GM21737 (cell line): Measurements from ENCODE around the gene ARHGAP26.

Experiments
- ATAC-seq: cut with Tn5 transposase; IDR thresholded peaks from one replicate; pipeline ENCODE4 v1.9.1; 2021; ENCODE audit warnings: mild to moderate bottlenecking, moderate library complexity; ENCODE audit not compliant: unreplicated experiment

ARHGAP26 gene

GRCh38 chr5:143173139-143173889, 403.1 kb downstream of the ARHGAP26 start:
- no peak for ATAC-seq

GRCh38 chr5:143174714-143175398, 404.7 kb downstream of the ARHGAP26 start:
- peak; percentile 92 for ATAC-seq

- ATAC-seq: no peak
Measured at GRCh38 chr5:143176048-143176447, 405.9 kb downstream of the ARHGAP26 start.

- no peak for ATAC-seq
Measured at GRCh38 chr5:143177263-143177983, 407.2 kb downstream of the ARHGAP26 start.

DNA sequence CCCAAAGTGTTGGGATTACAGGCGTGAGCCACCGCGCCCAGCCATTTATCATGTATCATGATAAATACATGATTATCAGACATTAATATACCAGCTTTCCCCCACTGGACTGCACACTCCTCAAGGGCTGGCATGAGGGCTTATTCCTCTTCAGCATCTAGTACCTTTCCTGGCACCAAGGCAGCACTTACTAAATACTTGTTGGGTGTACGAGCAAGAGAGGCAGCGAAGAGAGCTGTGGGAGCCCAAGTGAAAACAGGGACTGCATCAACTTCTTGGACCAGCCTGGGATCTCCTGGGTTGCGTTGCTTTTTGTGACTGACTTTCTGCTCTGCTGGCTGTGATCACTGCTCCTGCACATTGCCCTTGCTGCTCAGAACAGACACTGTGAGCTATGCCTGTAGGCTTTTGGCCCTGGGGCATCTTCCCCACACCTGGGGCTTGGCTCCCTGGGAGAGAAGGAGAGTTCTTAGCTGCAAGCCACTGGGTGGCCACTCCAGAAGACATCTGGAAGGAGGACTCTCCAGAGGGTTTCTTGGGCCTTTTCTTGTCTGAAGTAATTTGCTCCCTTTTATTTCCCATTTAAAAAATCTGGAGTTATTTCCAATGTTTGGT, 409.1 kb downstream of the ARHGAP26 start:
- no peak for ATAC-seq

DNA sequence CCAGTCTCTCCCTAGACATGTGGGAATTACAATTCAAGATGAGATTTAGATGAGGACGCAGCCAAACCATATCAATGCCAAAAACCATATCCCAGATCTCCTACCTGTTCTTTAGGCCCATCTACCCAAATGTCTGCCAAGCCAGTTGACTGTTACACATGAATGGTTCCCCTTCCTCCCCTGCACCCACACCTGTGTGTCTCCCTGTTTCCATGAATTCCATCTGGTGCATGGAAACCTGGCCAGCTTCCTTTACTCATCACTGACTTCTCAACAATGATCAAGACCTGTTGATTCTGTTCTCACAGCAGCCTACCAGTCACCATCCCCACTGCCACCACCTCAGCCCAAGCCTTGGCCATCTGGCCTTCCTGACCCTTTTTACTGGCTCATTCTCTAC, 410.6 kb downstream of the ARHGAP26 start:
- no peak for ATAC-seq

GRCh38 chr5:143181173-143181572, 411.0 kb downstream of the ARHGAP26 start:
- ATAC-seq: no peak

DNA sequence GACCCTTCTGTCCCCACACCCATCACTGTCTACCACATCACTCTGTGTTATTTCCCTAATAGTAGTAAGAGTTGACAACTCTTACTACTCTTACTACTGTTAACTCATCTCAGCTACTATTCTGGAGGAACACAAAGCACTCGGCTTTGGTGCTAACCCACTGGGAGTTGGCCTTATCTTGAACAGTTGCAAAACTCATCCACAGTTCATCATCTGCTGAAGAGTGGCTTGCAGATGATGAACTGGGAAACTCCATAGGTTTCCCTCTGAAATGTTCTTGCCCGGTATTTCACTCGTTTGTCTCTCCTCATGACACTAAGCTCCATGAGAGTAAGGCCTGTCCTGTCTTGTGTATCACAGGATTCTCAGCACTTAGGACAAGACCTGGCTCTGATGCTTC, 411.9 kb downstream of the ARHGAP26 start:
- ATAC-seq: no peak

GRCh38 chr5:143182901-143183820, 413.0 kb downstream of the ARHGAP26 start:
- peak; percentile 64 for ATAC-seq

GRCh38 chr5:143183989-143184388, 413.8 kb downstream of the ARHGAP26 start:
- no peak for ATAC-seq

GRCh38 chr5:143186623-143187022, 416.4 kb downstream of the ARHGAP26 start:
- no peak for ATAC-seq

GRCh38 chr5:143187495-143187894, 417.3 kb downstream of the ARHGAP26 start:
- ATAC-seq: no peak

GRCh38 chr5:143188083-143188482, 417.9 kb downstream of the ARHGAP26 start:
- ATAC-seq: no peak

- no peak for ATAC-seq
Measured at GRCh38 chr5:143188692-143189091, 418.5 kb downstream of the ARHGAP26 start.

- no peak for ATAC-seq
Measured at GRCh38 chr5:143190260-143190810, 420.2 kb downstream of the ARHGAP26 start.

GRCh38 chr5:143191720-143192119, 421.5 kb downstream of the ARHGAP26 start:
- no peak for ATAC-seq

DNA sequence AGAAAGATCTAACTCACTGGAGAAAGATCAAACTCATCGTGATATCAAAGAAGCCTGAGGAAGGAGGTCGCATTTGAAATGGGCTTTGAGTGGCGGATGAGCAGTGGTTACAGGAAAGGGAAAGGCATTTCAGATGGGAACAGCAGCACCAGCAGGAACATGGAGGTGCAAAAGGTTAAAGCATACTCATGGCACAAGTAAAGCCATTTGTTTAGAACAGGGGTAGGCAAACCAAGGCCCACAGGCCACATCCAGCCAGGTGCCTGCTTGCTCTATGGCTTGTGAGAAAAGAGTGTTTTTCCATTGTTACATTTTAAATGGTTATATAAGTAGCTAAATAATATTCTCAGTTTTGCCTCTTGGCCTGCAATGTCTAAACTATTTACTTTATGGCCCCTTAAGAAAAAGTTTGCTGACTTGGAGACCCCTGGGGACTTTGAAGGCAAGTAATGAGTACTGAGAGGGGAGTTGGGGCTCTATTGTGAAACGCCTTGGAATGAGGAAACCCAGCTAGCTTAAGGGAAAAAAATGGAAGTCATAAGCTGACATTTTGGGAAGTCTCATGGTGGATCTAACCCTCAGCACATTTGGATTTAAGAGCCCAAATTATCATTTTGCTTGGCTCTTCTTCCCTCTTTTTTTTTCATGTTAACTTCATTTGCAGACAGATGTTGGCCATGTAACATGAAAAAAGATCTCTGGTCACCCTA, 422.2 kb downstream of the ARHGAP26 start:
- no peak for ATAC-seq

- ATAC-seq: no peak
Measured at GRCh38 chr5:143194206-143194605, 424.0 kb downstream of the ARHGAP26 start.

DNA sequence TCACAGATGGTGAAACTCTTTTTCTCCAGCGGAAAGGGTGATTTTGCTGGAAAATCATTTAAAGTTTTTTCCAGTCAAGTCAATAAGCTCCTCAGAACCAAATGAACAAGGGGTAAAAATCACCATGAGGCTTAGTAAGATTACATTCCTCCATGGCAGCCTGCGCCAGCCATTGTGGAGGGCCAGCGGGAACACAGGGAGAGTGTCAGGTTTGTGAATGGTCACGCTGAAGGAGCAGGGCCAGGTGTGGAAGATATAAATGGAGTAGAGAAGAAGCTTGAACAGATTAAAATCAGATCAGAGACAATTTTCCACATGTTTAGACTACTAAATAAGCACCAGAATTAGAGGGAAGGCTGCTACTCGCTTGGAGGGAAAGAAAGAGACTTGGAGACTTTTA, 424.5 kb downstream of the ARHGAP26 start:
- ATAC-seq: no peak
